CMK (cell line): ENCODE measurements around the gene GNRH2.
"Not testable (repeated sequence)": the region's sequence is repeated elsewhere in the genome, so short reads cannot be mapped to it uniquely, and the experiment has no call there.

Experiments used
- DNase-seq: peaks from one replicate; pipeline ENCODE4 v3.0.0-alpha.2; 2010; ENCODE audit warnings: low read depth

GNRH2 gene

DNA sequence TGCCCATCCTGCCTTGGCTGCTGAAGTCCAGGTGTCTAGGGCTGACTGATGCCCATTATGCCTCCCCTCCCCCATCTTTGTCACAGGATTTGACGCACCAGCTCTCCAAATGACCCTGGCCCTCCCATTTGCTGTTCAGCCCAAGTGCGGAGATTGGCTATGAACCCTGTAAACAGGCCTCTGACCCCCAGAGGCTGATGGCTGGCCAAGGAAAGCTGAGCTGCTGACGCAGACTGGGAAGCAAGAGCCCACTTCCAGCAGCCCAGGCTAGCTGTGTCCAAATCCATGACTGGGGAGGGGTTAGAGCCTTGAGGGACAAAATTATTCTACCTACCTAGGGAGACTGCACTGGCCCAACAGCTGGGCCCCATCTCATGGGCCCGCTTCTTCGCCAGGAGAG is 797 bp upstream of the GNRH2 start:
- no peak for DNase-seq

- DNase-seq = no peak
Observed at GRCh38 chr20:3044336-3044965, 1.0 kb downstream of the GNRH2 start.

- DNase-seq = no peak
Observed at GRCh38 chr20:3045042-3045815, 1.8 kb downstream of the GNRH2 start.

GRCh38 chr20:3045816-3046676 is 2.6 kb downstream of the GNRH2 start, which contains the start of gene MRPS26:
Gene MRPS26, plus strand, starts transcription at chr20:3046052. Its CDS starts 17 bp downstream, at chr20:3046069.
- peak; percentile 79 for DNase-seq

DNA sequence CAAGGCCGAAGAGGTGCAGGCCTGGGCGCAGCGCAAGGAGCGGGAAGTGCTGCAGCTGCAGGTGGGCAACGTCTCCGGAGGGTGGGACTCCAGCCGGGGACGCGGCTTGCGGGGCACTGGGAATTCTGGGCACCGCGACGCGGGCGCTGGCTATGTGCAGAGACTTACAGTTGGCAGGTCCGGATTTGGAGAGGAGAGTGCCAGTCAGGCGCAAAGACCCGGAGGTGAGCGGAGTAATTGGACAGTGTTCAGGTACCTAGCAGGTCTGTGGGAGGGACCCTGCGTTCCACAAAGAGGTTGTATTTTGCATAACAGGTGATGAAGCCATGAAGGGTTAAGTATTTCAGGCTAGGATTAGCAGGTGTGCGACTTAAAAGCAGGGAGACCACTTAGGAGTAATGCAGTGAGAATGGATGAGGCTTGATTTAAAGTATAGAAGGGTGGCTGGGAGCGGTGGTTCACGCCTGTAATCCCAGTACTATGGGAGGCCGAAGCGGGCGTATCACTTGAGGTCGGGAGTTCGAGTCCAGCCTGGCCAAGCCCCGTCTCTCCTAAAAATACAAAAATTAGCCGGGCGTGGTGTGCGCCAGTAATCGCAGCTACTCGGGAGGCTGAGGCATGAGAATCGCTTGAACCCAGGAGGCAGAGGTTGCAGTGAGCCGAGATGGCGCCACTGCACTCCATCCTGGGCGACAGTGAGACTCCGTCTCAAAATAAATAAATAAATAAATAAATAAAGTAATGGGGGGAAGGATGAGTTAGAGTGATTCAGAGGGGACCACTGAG is 3.4 kb downstream of the GNRH2 start:
- no peak for DNase-seq

DNA sequence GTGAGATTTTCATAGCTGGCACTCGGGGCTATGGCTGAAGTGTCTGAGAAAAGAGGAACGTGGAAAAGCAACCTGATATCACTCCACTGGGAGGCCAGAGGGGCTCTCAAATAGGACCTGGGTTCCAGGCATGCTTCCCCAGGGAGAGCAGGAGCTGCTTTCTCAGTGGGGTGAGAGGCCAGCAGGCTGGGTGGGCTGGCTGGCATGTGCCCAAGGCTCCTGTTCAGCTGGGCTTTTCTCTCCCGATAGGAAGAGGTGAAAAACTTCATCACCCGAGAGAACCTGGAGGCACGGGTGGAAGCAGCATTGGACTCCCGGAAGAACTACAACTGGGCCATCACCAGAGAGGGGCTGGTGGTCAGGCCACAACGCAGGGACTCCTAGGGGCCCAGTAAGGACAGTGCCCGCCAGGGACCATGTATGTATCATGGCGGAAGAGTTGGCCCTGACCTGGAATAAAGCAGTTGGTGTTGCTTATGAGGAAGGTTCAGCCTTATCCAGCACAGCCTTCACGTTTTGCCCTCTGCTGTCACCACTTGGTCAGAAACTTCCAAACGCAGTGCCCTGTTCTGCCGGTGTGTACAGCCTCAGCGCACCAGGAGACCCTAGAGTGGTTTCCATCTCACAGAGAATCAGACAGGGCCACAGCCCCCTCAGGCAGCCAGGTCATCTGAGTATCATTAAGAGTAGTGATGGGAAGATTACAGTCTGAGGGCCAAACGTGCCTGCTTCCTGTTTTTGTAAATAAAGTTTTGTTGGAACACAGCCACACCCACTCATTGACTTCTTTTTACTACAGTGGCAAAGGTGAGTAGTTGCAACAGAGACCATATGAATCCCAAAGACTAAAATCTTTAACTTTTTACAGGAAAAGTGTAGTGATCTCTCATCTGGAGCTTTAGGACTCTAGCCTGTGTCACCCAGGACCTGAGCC is 4.3 kb downstream of the GNRH2 start:
- DNase-seq = no peak

GRCh38 chr20:3051385-3052019 is 8.1 kb downstream of the GNRH2 start:
- DNase-seq = no peak

GRCh38 chr20:3059489-3059888 is 16.1 kb downstream of the GNRH2 start:
- no peak for DNase-seq

- not testable (repeated sequence) for DNase-seq
Observed at GRCh38 chr20:3064119-3064518, 20.7 kb downstream of the GNRH2 start.

DNA sequence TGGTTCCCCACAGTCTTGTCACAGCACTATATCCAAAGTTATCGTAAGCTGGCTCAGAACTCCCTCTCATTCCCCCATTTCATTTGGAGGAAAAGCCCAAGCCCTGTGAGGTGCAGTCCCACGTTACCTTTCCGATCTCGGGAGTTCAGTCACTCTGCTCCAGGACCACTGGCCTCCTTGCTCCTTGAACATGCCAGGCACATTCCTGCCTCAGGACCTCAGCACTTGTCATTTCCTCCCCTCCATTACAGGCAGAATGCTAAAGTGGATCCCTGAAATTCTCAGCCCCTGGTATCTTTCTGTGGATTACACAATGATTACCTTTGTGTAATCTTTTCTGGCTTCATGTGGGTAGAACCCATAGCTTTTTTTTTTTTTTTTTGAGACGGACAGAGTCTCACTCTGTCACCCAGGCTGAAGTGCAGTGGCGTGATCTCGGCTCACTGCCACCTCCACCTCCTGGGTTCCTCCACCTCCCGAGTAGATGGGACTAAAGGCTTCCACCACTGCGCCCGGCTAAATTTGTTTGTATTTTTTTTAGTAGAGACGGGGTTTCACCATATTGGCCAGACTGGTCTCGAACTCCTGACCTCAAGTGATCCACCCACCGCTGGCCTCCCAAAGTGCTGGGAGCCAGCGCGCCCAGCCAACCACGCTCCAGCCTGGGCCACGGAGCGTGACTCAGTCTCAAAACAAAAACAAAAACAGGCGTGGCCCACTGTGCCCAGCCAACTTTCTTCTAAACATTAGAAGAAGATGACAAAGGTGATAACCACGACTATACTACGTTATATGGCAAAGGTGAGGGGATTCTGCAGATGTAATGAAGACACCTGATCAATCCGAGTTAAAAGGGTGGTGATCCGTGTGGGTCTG is 24.0 kb downstream of the GNRH2 start:
- DNase-seq = no peak

- no peak for DNase-seq
Observed at GRCh38 chr20:3068075-3068474, 24.7 kb downstream of the GNRH2 start.

DNA sequence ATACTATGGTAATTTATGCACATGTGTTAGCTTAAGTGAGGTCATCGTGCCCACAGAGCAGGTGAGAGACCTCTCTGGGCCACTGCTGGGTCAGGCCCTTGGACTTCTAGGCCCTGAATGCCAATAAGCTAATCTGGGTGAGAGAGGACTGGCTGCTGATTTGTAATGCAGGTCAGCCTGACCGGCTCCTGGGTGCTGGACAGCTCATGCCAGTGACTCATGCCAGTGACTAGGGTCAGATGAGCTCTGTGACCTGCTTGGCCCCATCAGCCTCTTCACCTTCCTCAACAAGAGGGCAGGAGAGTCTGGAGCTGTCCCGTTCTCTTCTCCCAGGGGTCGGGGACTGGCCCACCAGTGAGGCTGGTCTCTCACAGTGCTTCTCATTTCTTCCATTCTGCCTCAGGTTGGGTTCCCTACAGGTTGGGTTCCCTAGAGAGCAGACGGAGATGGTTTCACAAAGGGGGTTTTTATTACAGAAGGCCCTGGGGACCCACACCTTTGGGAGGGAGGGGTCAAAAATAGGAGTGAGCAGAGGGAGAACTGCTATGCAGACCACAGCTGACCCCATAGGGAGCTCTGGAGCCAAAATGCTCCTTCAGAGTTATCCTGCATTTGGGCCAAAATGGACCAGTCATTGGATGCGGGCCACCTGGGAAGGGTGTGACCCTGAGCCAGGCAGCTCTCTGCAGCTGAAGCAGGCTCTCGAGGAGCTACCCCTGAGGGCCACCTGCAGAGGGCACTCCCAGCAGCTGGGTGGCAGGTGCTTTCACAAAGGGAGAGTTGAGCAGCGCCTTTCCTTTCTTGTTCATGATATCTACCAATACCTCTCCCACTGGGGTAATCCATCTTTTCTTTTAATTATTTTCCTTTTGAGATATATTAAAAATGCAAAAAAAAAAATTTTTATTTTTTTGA is 25.8 kb downstream of the GNRH2 start:
- DNase-seq = no peak

GRCh38 chr20:3070725-3071124 is 27.3 kb downstream of the GNRH2 start:
- DNase-seq = no peak

DNA sequence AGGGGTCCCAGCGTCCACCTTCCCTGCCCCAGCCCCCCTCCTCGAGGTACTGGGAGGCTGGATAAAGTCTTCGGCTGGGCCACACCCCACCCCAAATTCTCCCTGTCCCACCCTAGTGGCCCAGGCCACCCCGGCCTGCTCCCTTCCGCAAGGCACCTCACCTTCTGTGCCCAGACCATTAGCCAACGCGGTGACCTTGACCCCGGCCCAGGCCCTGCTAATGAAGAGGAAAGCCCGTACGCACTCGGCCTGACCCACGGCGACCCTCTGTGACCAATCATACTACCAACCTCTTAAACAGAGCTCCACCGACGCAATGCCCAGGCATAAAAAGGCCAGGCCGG is 27.8 kb downstream of the GNRH2 start:
- no peak for DNase-seq

DNA sequence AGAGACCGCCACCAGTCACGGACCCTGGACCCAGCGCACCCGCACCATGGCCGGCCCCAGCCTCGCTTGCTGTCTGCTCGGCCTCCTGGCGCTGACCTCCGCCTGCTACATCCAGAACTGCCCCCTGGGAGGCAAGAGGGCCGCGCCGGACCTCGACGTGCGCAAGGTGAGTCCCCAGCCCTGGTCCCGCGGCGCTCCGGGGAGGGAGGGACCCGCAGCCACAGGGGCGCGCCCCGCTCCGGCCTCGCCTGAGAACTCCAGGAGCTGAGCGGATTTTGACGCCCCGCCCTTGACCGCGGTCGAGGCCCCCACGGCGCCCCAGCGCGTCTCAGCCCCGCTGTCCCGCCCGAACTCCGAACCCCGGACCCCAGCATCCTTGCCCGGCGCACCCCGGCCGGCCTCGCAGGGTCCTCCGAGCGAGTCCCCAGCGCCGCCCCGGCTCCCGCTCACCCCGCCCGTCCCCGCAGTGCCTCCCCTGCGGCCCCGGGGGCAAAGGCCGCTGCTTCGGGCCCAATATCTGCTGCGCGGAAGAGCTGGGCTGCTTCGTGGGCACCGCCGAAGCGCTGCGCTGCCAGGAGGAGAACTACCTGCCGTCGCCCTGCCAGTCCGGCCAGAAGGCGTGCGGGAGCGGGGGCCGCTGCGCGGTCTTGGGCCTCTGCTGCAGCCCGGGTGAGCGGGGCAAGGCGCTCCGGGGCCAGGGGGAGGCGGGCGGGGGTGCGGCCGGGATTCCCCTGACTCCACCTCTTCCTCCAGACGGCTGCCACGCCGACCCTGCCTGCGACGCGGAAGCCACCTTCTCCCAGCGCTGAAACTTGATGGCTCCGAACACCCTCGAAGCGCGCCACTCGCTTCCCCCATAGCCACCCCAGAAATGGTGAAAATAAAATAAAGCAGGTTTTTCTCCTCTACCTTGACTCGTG is 28.4 kb downstream of the GNRH2 start, which contains the start of gene OXT:
OXT (plus strand) TSS at position 11 of the 920 bp plus-strand sequence; CDS start at position 47, 36 bp downstream.
- no peak for DNase-seq

- no peak for DNase-seq
Observed at GRCh38 chr20:3072530-3073250, 29.3 kb downstream of the GNRH2 start.
